ENCODE results near the gene OMP.

The OMP gene

GRCh38 chr11:77118971-77119370, 16.3 kb downstream of the OMP start:
- Histone ChIP-seq H2AK5ac (ENCODE audit: low read length, severe bottlenecking) (no peak overlapping the region), H3K36me3 (ENCODE audit: control insufficient read depth in 1 of 2, insufficient read depth in 2 of 2, low read depth in 1 of 2, low read length in 2 of 2) (peaks cover 76 to 83% of the 10 kb centered on the region in 2 experiments), H3K14ac (ENCODE audit: low read length in 2 of 2) (no peak overlapping the region), H3K27me3 (ENCODE audit: control insufficient read depth in 1 of 2, insufficient read depth in 1 of 2, low read length in 2 of 2) (no peaks in the 10 kb centered on the region), H2BK120ac (ENCODE audit: low read depth, low read length) (no peak overlapping the region), H3K4me2 (ENCODE audit: low read length, poor library complexity, severe bottlenecking) (no peak overlapping the region), H2AFZ (ENCODE audit: low read depth, low read length) (no peak overlapping the region), H3K9me3 (ENCODE audit: control insufficient read depth, low read length) (no peaks in the 10 kb centered on the region), H3K4me3 (ENCODE audit: insufficient read depth in 1 of 2, low read depth in 1 of 2, low read length in 2 of 2) (no peak overlapping the region), H4K8ac (ENCODE audit: low read length) (no peak overlapping the region), H3K4ac (ENCODE audit: low read depth in 1 of 2, low read length in 2 of 2) (no peak overlapping the region), H4K91ac (ENCODE audit: low read length) (no peak overlapping the region), H2BK15ac (ENCODE audit: low read depth, poor library complexity, severe bottlenecking) (no peak overlapping the region), H2BK12ac (ENCODE audit: low read length in 2 of 2) (no peak overlapping the region), H3K18ac (ENCODE audit: low read depth in 1 of 2, low read length in 2 of 2) (no peak overlapping the region), H3K4me1 (ENCODE audit: control insufficient read depth, insufficient read depth, low read depth, low read length) (peaks cover 14% of the 10 kb centered on the region), H3K23ac (ENCODE audit: low read length in 2 of 2) (no peak overlapping the region), H3K79me1 (replicated peaks; ENCODE audit: low read length, poor library complexity, severe bottlenecking) (peaks cover 2% of the 10 kb centered on the region), H3K9ac (ENCODE audit: low read length) (no peak overlapping the region), H2BK5ac (ENCODE audit: low read depth, low read length, poor library complexity, severe bottlenecking) (no peak overlapping the region), H3K27ac (ENCODE audit: low read length, poor library complexity, severe bottlenecking) (no peak overlapping the region)
- WGBS: 97% methylated on average over 12 of the region's 12 CpGs
- DNase-seq: no peak

- no peak overlapping the region for H3K4me3 ChIP-seq (ENCODE audit: insufficient read depth in 1 of 2, low read depth in 1 of 2, low read length in 2 of 2)
- no peak overlapping the region for H3K14ac ChIP-seq (ENCODE audit: low read length in 2 of 2)
- no peak overlapping the region for H2BK5ac ChIP-seq (ENCODE audit: low read depth, low read length, poor library complexity, severe bottlenecking)
- peaks cover 14% of the 10 kb centered on the region for H3K4me1 ChIP-seq (ENCODE audit: control insufficient read depth, insufficient read depth, low read depth, low read length)
- H3K27ac ChIP-seq (ENCODE audit: low read length, poor library complexity, severe bottlenecking): no peak overlapping the region
- H2AFZ ChIP-seq (ENCODE audit: low read depth, low read length): no peak overlapping the region
- no peak overlapping the region for H2AK5ac ChIP-seq (ENCODE audit: low read length, severe bottlenecking)
- no peak overlapping the region for H3K4me2 ChIP-seq (ENCODE audit: low read length, poor library complexity, severe bottlenecking)
- no peak overlapping the region for H2BK120ac ChIP-seq (ENCODE audit: low read depth, low read length)
- WGBS: 96% methylated on average over 9 of the region's 9 CpGs
- H3K9me3 ChIP-seq (ENCODE audit: control insufficient read depth, low read length): no peaks in the 10 kb centered on the region
- H2BK12ac ChIP-seq (ENCODE audit: low read length in 2 of 2): no peak overlapping the region
- no peak overlapping the region for H2BK15ac ChIP-seq (ENCODE audit: low read depth, poor library complexity, severe bottlenecking)
- no peaks in the 10 kb centered on the region for H3K79me1 ChIP-seq (replicated peaks; ENCODE audit: low read length, poor library complexity, severe bottlenecking)
- H4K91ac ChIP-seq (ENCODE audit: low read length): no peak overlapping the region
- no peak overlapping the region for H3K18ac ChIP-seq (ENCODE audit: low read depth in 1 of 2, low read length in 2 of 2)
- H3K27me3 ChIP-seq (ENCODE audit: control insufficient read depth in 1 of 2, insufficient read depth in 1 of 2, low read length in 2 of 2): no peaks in the 10 kb centered on the region
- H3K9ac ChIP-seq (ENCODE audit: low read length): no peak overlapping the region
- DNase-seq: no peak
- no peak overlapping the region for H3K4ac ChIP-seq (ENCODE audit: low read depth in 1 of 2, low read length in 2 of 2)
- peaks cover 76 to 83% of the 10 kb centered on the region in 2 experiments for H3K36me3 ChIP-seq (ENCODE audit: control insufficient read depth in 1 of 2, insufficient read depth in 2 of 2, low read depth in 1 of 2, low read length in 2 of 2)
- no peak overlapping the region for H3K23ac ChIP-seq (ENCODE audit: low read length in 2 of 2)
- H4K8ac ChIP-seq (ENCODE audit: low read length): no peak overlapping the region
These were observed 16.9 kb downstream of the OMP start for GRCh38 chr11:77119531-77119936.

- DNase-seq: no peak
- no peak overlapping the region for H3K4me2 ChIP-seq (ENCODE audit: low read length, poor library complexity, severe bottlenecking)
- H3K9me3 ChIP-seq (ENCODE audit: control insufficient read depth, low read length): no peaks in the 10 kb centered on the region
- WGBS: 97% methylated on average over 19 of the region's 19 CpGs
- H4K8ac ChIP-seq (ENCODE audit: low read length): no peak overlapping the region
- H3K9ac ChIP-seq (ENCODE audit: low read length): no peak overlapping the region
- no peak overlapping the region for H3K14ac ChIP-seq (ENCODE audit: low read length in 2 of 2)
- H2BK15ac ChIP-seq (ENCODE audit: low read depth, poor library complexity, severe bottlenecking): no peak overlapping the region
- no peak overlapping the region for H2BK5ac ChIP-seq (ENCODE audit: low read depth, low read length, poor library complexity, severe bottlenecking)
- H2BK120ac ChIP-seq (ENCODE audit: low read depth, low read length): no peak overlapping the region
- H3K4me1 ChIP-seq (ENCODE audit: control insufficient read depth, insufficient read depth, low read depth, low read length): peaks cover 14% of the 10 kb centered on the region
- H2AK5ac ChIP-seq (ENCODE audit: low read length, severe bottlenecking): no peak overlapping the region
- no peaks in the 10 kb centered on the region for H3K27me3 ChIP-seq (ENCODE audit: control insufficient read depth in 1 of 2, insufficient read depth in 1 of 2, low read length in 2 of 2)
- H3K4me3 ChIP-seq (ENCODE audit: insufficient read depth in 1 of 2, low read depth in 1 of 2, low read length in 2 of 2): no peak overlapping the region
- no peaks in the 10 kb centered on the region for H3K79me1 ChIP-seq (replicated peaks; ENCODE audit: low read length, poor library complexity, severe bottlenecking)
- H3K27ac ChIP-seq (ENCODE audit: low read length, poor library complexity, severe bottlenecking): no peak overlapping the region
- H4K91ac ChIP-seq (ENCODE audit: low read length): no peak overlapping the region
- H3K18ac ChIP-seq (ENCODE audit: low read depth in 1 of 2, low read length in 2 of 2): no peak overlapping the region
- peaks cover 71 to 90% of the 10 kb centered on the region in 2 experiments for H3K36me3 ChIP-seq (ENCODE audit: control insufficient read depth in 1 of 2, insufficient read depth in 2 of 2, low read depth in 1 of 2, low read length in 2 of 2)
- no peak overlapping the region for H2AFZ ChIP-seq (ENCODE audit: low read depth, low read length)
- H2BK12ac ChIP-seq (ENCODE audit: low read length in 2 of 2): no peak overlapping the region
- no peak overlapping the region for H3K4ac ChIP-seq (ENCODE audit: low read depth in 1 of 2, low read length in 2 of 2)
- H3K23ac ChIP-seq (ENCODE audit: low read length in 2 of 2): no peak overlapping the region
These were observed 17.9 kb downstream of the OMP start for GRCh38 chr11:77120571-77120970.

- Histone ChIP-seq H3K4me3 (ENCODE audit: insufficient read depth in 1 of 2, low read depth in 1 of 2, low read length in 2 of 2) (no peak overlapping the region), H2BK5ac (ENCODE audit: low read depth, low read length, poor library complexity, severe bottlenecking) (no peak overlapping the region), H4K8ac (ENCODE audit: low read length) (no peak overlapping the region), H2BK12ac (ENCODE audit: low read length in 2 of 2) (no peak overlapping the region), H3K18ac (ENCODE audit: low read depth in 1 of 2, low read length in 2 of 2) (peak overlapping the region in 1 of 2 experiments; percentile 34), H3K23ac (ENCODE audit: low read length in 2 of 2) (no peak overlapping the region), H3K4ac (ENCODE audit: low read depth in 1 of 2, low read length in 2 of 2) (no peak overlapping the region), H3K79me1 (replicated peaks; ENCODE audit: low read length, poor library complexity, severe bottlenecking) (no peaks in the 10 kb centered on the region), H3K27me3 (ENCODE audit: control insufficient read depth in 1 of 2, insufficient read depth in 1 of 2, low read length in 2 of 2) (no peaks in the 10 kb centered on the region), H3K4me2 (ENCODE audit: low read length, poor library complexity, severe bottlenecking) (no peak overlapping the region), H3K4me1 (ENCODE audit: control insufficient read depth, insufficient read depth, low read depth, low read length) (peaks cover 14% of the 10 kb centered on the region), H4K91ac (ENCODE audit: low read length) (no peak overlapping the region), H3K14ac (ENCODE audit: low read length in 2 of 2) (no peak overlapping the region), H2BK15ac (ENCODE audit: low read depth, poor library complexity, severe bottlenecking) (no peak overlapping the region), H3K27ac (ENCODE audit: low read length, poor library complexity, severe bottlenecking) (no peak overlapping the region), H2AK5ac (ENCODE audit: low read length, severe bottlenecking) (no peak overlapping the region), H3K9me3 (ENCODE audit: control insufficient read depth, low read length) (no peaks in the 10 kb centered on the region), H2AFZ (ENCODE audit: low read depth, low read length) (no peak overlapping the region), H3K36me3 (ENCODE audit: control insufficient read depth in 1 of 2, insufficient read depth in 2 of 2, low read depth in 1 of 2, low read length in 2 of 2) (peaks cover 65 to 84% of the 10 kb centered on the region in 2 experiments), H2BK120ac (ENCODE audit: low read depth, low read length) (no peak overlapping the region), H3K9ac (ENCODE audit: low read length) (no peak overlapping the region)
- 93% methylated on average over 10 of the region's 10 CpGs for WGBS
- DNase-seq: no peak
These were observed 18.5 kb downstream of the OMP start for GRCh38 chr11:77121096-77121640.

All from mesenchymal stem cell (in vitro differentiated cells and primary cell).